ENCODE results near the gene PLXNA2. TPM values are rescaled to one million over a fixed set of nuclear protein-coding genes. Genes with fewer than 3 reads are reported as not detected.

The PLXNA2 gene
- total and polyA plus RNA-seq, 2 of the 4 experiments (the other 2 are of a cell fraction) = 0.72 to 1.1 TPM

DNA sequence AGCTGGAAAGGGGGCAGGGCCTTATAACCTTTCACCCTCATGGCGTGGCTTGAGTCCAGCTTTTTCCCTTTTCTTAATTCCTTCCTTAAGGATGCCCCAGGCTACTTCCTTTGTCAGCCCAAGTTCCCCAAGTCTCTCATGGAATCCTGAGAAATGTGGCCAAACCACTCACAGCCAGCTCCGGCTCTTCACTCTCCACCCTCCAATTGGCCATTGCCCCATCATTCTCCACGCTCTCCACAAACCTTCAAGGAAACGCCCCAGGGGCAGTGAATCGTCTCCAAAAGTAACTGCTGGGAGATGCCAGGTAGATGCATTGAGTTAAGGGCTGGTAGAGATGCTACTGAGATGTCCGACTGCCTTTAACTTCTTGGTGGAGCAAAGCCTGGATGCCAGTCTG is 219.8 kb downstream of the PLXNA2 start:
- Histone ChIP-seq H2AK5ac (ENCODE audit: low read depth, low read length) (no peak overlapping the region), H3K4me3 (ENCODE audit: insufficient read depth, low read depth, low read length) (no peak overlapping the region), H2BK20ac (ENCODE audit: low read depth, low read length) (no peak overlapping the region), H3K18ac (ENCODE audit: low read depth, low read length) (no peak overlapping the region), H3K14ac (replicated peaks; ENCODE audit: low read depth, low read length) (no peak overlapping the region), H3K27ac (ENCODE audit: insufficient read depth, low read length) (no peak overlapping the region), H3K79me1 (ENCODE audit: low read depth in 1 of 2, low read length in 2 of 2) (no peaks in the 10 kb centered on the region), H3K9me3 (ENCODE audit: control insufficient read depth, insufficient read depth, low read length) (no peaks in the 10 kb centered on the region), H3K4me2 (ENCODE audit: low read depth, low read length) (no peak overlapping the region), H2BK120ac (ENCODE audit: low read depth, low read length) (no peak overlapping the region), H3K27me3 (ENCODE audit: control insufficient read depth, insufficient read depth, low read length) (no peaks in the 10 kb centered on the region), H3K9ac (ENCODE audit: low read depth, low read length) (no peak overlapping the region), H3K4ac (ENCODE audit: low read depth, low read length) (no peak overlapping the region), H4K8ac (ENCODE audit: low read depth in 2 of 2, low read length in 2 of 2) (no peak overlapping the region), H3K36me3 (ENCODE audit: control insufficient read depth, insufficient read depth, low read length) (no peaks in the 10 kb centered on the region), H2BK5ac (ENCODE audit: low read depth, low read length, poor library complexity, severe bottlenecking) (no peak overlapping the region), H4K20me1 (ENCODE audit: insufficient read depth, low read length) (no peaks in the 10 kb centered on the region), H3K56ac (ENCODE audit: extremely low read depth, insufficient read depth, low read length) (no peak overlapping the region), H2AK9ac (replicated peaks; ENCODE audit: low read depth, low read length, poor library complexity) (no peak overlapping the region), H3K9me1 (ENCODE audit: insufficient read depth, low read length) (peaks cover 4% of the 10 kb centered on the region; the same call in 1 of the 2 replicates), H4K5ac (ENCODE audit: low read depth, low read length) (no peak overlapping the region), H3K23ac (ENCODE audit: low read depth, low read length) (no peak overlapping the region), H2BK15ac (ENCODE audit: low read depth, low read length) (no peak overlapping the region), H3K4me1 (ENCODE audit: control insufficient read depth, insufficient read depth, low read length) (no peaks in the 10 kb centered on the region; the same call in 1 of the 2 replicates), H4K91ac (ENCODE audit: insufficient read depth, low read depth, low read length) (no peak overlapping the region), H2AFZ (replicated peaks; ENCODE audit: low read length, poor library complexity) (no peak overlapping the region)
- ChIA-PET POLR2A (ENCODE audit: unreplicated experiment) (no interaction called here), CTCF (interaction anchor here (0.7 to 7.8 kb wide), 2 partner anchors 216 to 1205 kb away, joined by 3 to 158 read pairs; partner anchors contain the start of gene PLXNA2)
- no peak for TF ChIP-seq BHLHE40 (IDR thresholded peaks at IDR 0.05; ENCODE audit: low read depth, low read length)
- no peak for TF ChIP-seq MAFK (IDR thresholded peaks at IDR 0.05; ENCODE audit: low read depth, low read length)
- no peak for TF ChIP-seq MXI1 (IDR thresholded peaks at IDR 0.05; ENCODE audit: borderline replicate concordance, low read depth, low read length)
- TF ChIP-seq CHD1 (IDR thresholded peaks at IDR 0.05; ENCODE audit: low read depth, low read length) = no peak
- TF ChIP-seq POLR2A (IDR thresholded peaks at IDR 0.05; ENCODE audit: low read depth, low read length) = no peak
- TF ChIP-seq FOS (IDR thresholded peaks at IDR 0.05; ENCODE audit: low read depth, low read length) = no peak
- TF ChIP-seq RAD21 (IDR thresholded peaks at IDR 0.05; ENCODE audit: low read length) = no peak
- no peak for TF ChIP-seq RFX5 (IDR thresholded peaks at IDR 0.05; ENCODE audit: low read depth, low read length)
- no peak for TF ChIP-seq SMC3 (IDR thresholded peaks at IDR 0.05; ENCODE audit: low read depth, low read length)
- TF ChIP-seq CEBPB (IDR thresholded peaks at IDR 0.05; ENCODE audit: low read depth, low read length) = no peak
- no peak for TF ChIP-seq MAZ (IDR thresholded peaks at IDR 0.05; ENCODE audit: borderline replicate concordance, low read depth, low read length)
- TF ChIP-seq, protein P1, sequence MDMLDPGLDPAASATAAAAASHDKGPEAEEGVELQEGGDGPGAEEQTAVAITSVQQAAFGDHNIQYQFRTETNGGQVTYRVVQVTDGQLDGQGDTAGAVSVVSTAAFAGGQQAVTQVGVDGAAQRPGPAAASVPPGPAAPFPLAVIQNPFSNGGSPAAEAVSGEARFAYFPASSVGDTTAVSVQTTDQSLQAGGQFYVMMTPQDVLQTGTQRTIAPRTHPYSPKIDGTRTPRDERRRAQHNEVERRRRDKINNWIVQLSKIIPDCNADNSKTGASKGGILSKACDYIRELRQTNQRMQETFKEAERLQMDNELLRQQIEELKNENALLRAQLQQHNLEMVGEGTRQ (IDR thresholded peaks at IDR 0.05; ENCODE audit: low read depth, low read length) = no peak
- no peak for TF ChIP-seq RCOR1 (IDR thresholded peaks at IDR 0.05; ENCODE audit: insufficient replicate concordance, low read length)
- 44% methylated on average over 1 of the region's 6 CpGs; no CpG with 5 or more reads in 1 of the 2 experiments for WGBS, 2 experiments (ENCODE audit: extremely low coverage in 2 of 2, insufficient read length in 1 of 2)
- BruUV-seq (replicated peaks) = no TSS peak
- in situ Hi-C loops (cut with MboI; ENCODE audit: low sequenced_read_pairs) (loop anchor here (5.0 kb wide), 2 partner anchors 68 to 223 kb away; no protein-coding TSS in a partner anchor), intact Hi-C loops (cut with micrococcal nuclease) (no loop called here), dilution Hi-C loops (cut with HindIII; ENCODE audit: low sequenced_read_pairs, unreplicated experiment) (no loop called here)
- DNase-seq (no peak), ATAC-seq (ENCODE audit: low read depth) (no peak)
